Stomach smooth muscle (tissue), 2 donors: ENCODE measurements around the gene ACAN.

Experiments used
- H3K27ac ChIP-seq: one replicate; pipeline ENCODE4 v1.7.0; 2013; ENCODE audit warnings: mild to moderate bottlenecking, low read length, inconsistent platforms
- H3K27me3 ChIP-seq, 2 donors: one replicate each; pipeline ENCODE4 v1.7.0; 2013; ENCODE audit warnings: low read length in 2 of 2; ENCODE audit not compliant: insufficient read depth in 2 of 2, control insufficient read depth in 1 of 2
- H3K36me3 ChIP-seq, 2 donors: one replicate each; pipeline ENCODE4 v1.7.0; 2013; ENCODE audit warnings: low read length in 2 of 2; ENCODE audit not compliant: control insufficient read depth in 2 of 2, insufficient read depth in 2 of 2
- H3K4me1 ChIP-seq: one replicate; pipeline ENCODE4 v1.7.0; 2013; ENCODE audit warnings: low read length; ENCODE audit not compliant: control insufficient read depth, insufficient read depth
- H3K4me3 ChIP-seq, 2 donors: one replicate each; pipeline ENCODE4 v1.7.0; 2013; ENCODE audit warnings: low read length in 2 of 2
- H3K9ac ChIP-seq, 2 donors: one replicate each; pipeline ENCODE4 v1.7.0; 2013; ENCODE audit warnings: low read length in 2 of 2, mild to moderate bottlenecking in 1 of 2
- H3K9me3 ChIP-seq, 2 donors: one replicate each; pipeline ENCODE4 v1.7.0; 2013; ENCODE audit warnings: low read length in 2 of 2; ENCODE audit not compliant: control insufficient read depth in 2 of 2
- donor health status: healthy.
- donor health status: Pancreatic carcinoma.

Gene ACAN

GRCh38 chr15:88901508-88902220 is 98.4 kb downstream of the ACAN start:
- Histone ChIP-seq H3K9me3 (no peaks in the 10 kb centered on the region), H3K36me3 (peaks cover 0 to 10% of the 10 kb centered on the region in 2 donors), H3K4me3 (no peak overlapping the region)

GRCh38 chr15:88902221-88902835 is 99.1 kb downstream of the ACAN start:
- Histone ChIP-seq H3K27ac (no peak overlapping the region), H3K36me3 (peaks cover 0 to 10% of the 10 kb centered on the region in 2 donors), H3K4me1 (peaks cover 19% of the 10 kb centered on the region), H3K27me3 (no peaks in the 10 kb centered on the region), H3K4me3 (no peak overlapping the region), H3K9me3 (no peaks in the 10 kb centered on the region), H3K9ac (no peak overlapping the region)

More at GRCh38 chr15:88901508-88902220, 98.4 kb downstream of the ACAN start:
- Histone ChIP-seq H3K9ac (no peak overlapping the region), H3K4me1 (peaks cover 26% of the 10 kb centered on the region), H3K27me3 (no peaks in the 10 kb centered on the region), H3K27ac (no peak overlapping the region)

GRCh38 chr15:88902846-88903245 is 99.6 kb downstream of the ACAN start:
- no peak overlapping the region for H3K9ac ChIP-seq
- peaks cover 0 to 10% of the 10 kb centered on the region in 2 donors for H3K36me3 ChIP-seq
- H3K27ac ChIP-seq, result no peak overlapping the region
- peaks cover 14% of the 10 kb centered on the region for H3K4me1 ChIP-seq
- no peaks in the 10 kb centered on the region for H3K9me3 ChIP-seq
- no peaks in the 10 kb centered on the region for H3K27me3 ChIP-seq
- H3K4me3 ChIP-seq, result no peak overlapping the region

GRCh38 chr15:88904257-88904623 is 101.0 kb downstream of the ACAN start:
- no peak overlapping the region for H3K9ac ChIP-seq

GRCh38 chr15:88904624-88905327 is 101.5 kb downstream of the ACAN start:
- H3K27me3 ChIP-seq, result no peaks in the 10 kb centered on the region

More at GRCh38 chr15:88904257-88904623, 101.0 kb downstream of the ACAN start:
- Histone ChIP-seq H3K4me1 (peaks cover 14% of the 10 kb centered on the region), H3K27ac (no peak overlapping the region), H3K36me3 (peaks cover 0 to 13% of the 10 kb centered on the region in 2 donors), H3K27me3 (no peaks in the 10 kb centered on the region), H3K9me3 (no peaks in the 10 kb centered on the region), H3K4me3 (no peak overlapping the region)

GRCh38 chr15:88905576-88905975 is 102.3 kb downstream of the ACAN start:
- Histone ChIP-seq H3K36me3 (peaks cover 0 to 13% of the 10 kb centered on the region in 2 donors), H3K4me3 (no peak overlapping the region), H3K4me1 (peaks cover 18% of the 10 kb centered on the region), H3K27me3 (no peaks in the 10 kb centered on the region), H3K27ac (no peak overlapping the region), H3K9ac (no peak overlapping the region), H3K9me3 (no peaks in the 10 kb centered on the region)

More at GRCh38 chr15:88904624-88905327, 101.5 kb downstream of the ACAN start:
- Histone ChIP-seq H3K9me3 (no peaks in the 10 kb centered on the region), H3K4me1 (peaks cover 18% of the 10 kb centered on the region), H3K9ac (no peak overlapping the region), H3K4me3 (no peak overlapping the region), H3K27ac (no peak overlapping the region), H3K36me3 (peaks cover 0 to 13% of the 10 kb centered on the region in 2 donors)

- Histone ChIP-seq H3K27me3 (no peaks in the 10 kb centered on the region), H3K4me1 (peaks cover 19% of the 10 kb centered on the region), H3K27ac (no peak overlapping the region), H3K9ac (no peak overlapping the region), H3K4me3 (no peak overlapping the region), H3K9me3 (no peaks in the 10 kb centered on the region), H3K36me3 (peaks cover 0 to 13% of the 10 kb centered on the region in 2 donors)
These were observed 102.9 kb downstream of the ACAN start for GRCh38 chr15:88906130-88906529.

- H3K27me3 ChIP-seq, result no peaks in the 10 kb centered on the region
- H3K4me1 ChIP-seq, result peaks cover 20% of the 10 kb centered on the region
- no peaks in the 10 kb centered on the region for H3K9me3 ChIP-seq
- H3K36me3 ChIP-seq, result peaks cover 0 to 13% of the 10 kb centered on the region in 2 donors
- no peak overlapping the region for H3K27ac ChIP-seq
- H3K4me3 ChIP-seq, result no peak overlapping the region
- no peak overlapping the region for H3K9ac ChIP-seq
These were observed 103.3 kb downstream of the ACAN start for GRCh38 chr15:88906551-88906950.

GRCh38 chr15:88907111-88907510 is 103.9 kb downstream of the ACAN start:
- Histone ChIP-seq H3K9me3 (no peaks in the 10 kb centered on the region), H3K4me3 (no peak overlapping the region), H3K9ac (no peak overlapping the region), H3K4me1 (peaks cover 22% of the 10 kb centered on the region), H3K27ac (no peak overlapping the region), H3K36me3 (peaks cover 0 to 9% of the 10 kb centered on the region in 2 donors), H3K27me3 (no peaks in the 10 kb centered on the region)

- H3K36me3 ChIP-seq, result peaks cover 0 to 8% of the 10 kb centered on the region in 2 donors
- H3K4me1 ChIP-seq, result peaks cover 27% of the 10 kb centered on the region
- H3K9me3 ChIP-seq, result no peaks in the 10 kb centered on the region
- H3K27ac ChIP-seq, result no peak overlapping the region
- H3K27me3 ChIP-seq, result no peaks in the 10 kb centered on the region
- H3K4me3 ChIP-seq, result no peak overlapping the region
- H3K9ac ChIP-seq, result no peak overlapping the region
These were observed 104.9 kb downstream of the ACAN start for GRCh38 chr15:88908123-88908522.
